ENCODE results near the gene SRCIN1.

SRCIN1 gene

DNA sequence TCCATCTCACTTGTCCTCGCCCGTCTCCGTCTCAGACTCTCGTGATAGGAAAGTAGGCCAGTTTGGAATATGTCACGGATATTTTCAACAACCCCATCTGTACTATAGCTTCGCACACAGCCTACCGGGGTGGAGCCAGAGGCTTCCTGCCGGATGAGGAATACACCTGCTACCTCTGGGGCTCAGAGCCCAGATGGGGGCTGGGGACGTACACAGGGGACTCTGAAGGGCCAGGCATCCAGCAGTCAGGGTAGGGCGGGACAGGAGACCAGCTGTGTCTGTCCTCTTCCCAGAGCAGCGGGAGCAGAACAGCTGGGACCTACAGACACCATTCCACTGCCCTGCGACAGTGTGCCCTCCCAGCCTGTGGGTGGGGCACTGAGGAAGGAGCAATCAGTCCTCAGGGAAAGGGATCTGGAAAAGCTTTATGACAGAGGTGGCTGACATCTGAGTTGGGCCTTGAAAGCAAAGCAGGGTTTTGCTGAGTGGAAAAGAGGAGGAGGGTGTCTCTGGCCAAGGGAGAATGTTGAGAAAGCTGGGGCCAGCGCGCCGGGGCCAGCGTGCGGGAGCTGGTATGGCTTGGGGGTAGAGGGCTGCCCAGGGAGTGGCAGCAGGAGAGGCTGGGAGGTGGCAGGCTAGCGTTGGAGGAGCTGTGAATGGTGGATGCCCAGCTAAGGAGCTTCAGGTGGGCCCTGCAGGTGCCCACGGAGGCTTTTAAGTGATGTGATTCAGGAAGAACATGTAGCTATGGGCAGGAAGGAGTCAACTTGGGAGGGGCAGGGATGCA is 11.5 kb upstream of the SRCIN1 start:
- no peak for DNase-seq

DNA sequence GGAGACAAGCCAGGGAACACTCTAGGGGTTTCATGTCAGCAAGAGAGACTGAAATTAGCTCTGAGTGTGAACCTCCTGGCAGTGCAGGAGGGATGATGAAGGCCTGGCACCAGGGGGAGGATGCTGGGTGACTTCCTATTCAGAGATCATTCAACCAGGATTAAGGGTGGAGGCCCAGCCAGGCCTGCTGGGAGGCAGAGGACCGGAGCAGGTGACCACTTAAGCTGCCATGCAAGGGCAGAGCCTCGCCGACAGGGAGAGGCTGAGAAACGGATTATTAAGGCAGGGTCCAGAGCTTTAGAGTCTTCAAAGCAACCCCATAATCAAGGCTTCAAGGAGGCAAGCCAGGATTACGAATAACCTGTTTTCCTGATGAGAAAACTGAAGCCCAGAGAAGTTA is 10.6 kb upstream of the SRCIN1 start:
- no peak for DNase-seq

DNA sequence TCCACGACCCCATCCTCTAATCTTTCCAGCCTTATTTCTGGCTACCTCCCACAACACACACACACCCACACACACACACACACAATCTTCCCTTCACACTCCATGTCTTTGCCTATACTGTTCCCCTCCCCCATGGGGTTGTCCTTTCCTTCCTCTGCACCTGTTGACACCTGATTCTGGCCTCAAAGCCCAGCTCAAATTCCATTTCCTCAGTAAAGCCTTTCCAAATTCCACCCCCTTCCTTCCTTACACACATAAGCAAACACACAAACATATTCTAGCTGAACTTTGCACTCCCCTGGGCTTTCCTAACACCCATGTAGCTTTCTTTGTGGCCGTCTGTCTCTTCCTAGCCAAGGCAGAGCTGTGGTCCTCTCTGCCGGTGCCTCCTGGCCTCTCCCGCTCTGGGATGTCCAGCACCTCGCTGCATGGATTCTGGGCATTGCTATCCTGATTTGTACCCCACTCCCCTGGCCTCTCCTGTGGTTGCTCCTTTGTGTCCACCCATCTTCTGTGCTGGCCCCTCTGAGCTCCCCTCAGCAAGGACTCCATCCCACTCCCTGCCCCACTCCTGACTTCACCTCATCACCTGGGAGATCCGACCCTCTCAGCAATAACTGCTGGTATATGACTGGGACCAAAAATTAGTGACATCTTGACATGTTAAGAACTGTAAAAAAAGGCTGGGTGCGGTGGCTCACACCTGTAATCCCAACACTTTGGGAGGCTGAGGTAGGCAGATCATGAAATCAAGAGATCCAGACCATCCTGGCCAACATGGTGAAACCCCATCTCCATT is 8.4 kb upstream of the SRCIN1 start:
- no peak for DNase-seq

DNA sequence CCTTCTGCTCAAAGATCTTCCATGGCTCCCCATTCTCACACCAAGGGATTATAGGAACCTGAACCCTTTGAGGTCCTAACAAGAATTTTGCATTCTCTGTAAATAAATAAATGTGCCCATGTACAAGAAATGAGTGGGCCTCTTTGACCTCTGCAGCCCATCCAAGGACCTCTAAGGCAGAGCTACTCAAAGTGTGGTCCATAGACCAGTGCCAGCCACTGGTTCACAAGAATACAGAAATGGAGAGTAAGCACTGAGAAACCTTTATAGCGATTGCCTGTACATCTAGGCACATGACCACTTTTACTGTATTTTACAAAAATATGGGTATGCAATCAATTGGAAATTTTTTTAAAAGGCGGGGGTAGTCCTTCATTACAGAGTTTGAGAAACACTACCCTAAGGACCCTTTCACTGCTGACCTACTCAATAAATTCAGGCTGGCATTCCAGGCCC is 7.8 kb upstream of the SRCIN1 start:
- DNase-seq, result no peak

DNA sequence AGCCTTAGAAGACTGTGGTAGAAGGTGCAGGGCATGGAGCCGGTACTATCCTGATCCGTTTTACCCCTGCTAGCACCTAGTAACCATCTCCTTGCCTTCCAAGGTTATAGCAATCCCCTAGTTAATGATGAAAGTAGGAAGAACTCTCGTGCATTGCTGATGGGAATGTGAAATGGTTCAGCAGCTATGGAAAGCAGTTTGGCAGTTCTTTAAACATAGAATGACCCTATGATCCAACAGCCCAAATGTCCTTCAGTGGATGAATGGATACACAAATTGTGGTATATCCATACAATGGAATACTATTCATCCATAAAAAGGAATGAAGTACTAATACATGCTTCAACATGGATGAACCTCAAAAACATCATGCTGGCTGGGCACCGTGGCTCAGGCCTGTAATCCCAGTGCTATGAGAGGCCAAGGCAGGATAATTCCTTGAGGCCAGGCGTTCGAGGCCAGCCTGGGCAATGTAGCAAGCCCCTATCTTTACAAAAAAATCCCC is 6.2 kb upstream of the SRCIN1 start:
- no peak for DNase-seq

DNA sequence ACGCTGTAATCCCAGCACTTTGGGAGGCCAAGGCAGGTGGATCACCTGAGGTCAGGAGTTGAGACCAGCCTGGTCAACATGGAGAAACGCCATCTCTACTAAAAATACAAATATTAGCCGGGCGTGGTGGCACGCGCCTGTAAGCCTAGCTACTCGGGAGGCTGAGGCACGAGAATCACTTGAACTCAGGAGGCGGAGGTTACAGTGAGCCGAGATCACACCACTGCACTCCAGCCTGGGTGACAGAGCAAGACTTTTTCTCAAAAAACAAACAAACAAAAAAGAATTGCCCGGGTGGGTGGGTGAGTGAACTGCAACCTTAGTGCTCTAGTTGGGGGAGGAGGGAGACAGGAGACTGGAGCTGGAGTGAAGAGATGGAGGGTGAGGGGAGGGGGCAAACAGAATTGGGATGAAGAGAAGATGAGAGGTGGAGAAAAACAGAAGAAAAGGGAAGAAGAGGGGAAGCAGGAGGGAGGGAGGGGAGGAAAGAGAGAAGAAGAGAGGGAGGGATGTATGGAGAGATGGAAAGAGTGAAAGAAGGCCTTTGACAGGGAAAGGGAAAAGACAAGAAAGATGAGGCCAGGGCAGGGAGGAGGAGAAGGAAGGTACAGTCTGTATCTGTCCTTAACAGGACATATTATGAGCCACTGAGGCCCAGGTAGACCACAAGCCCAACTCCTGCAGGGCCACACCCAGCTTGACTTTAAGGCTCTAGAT is 5.5 kb upstream of the SRCIN1 start:
- DNase-seq, result no peak

DNA sequence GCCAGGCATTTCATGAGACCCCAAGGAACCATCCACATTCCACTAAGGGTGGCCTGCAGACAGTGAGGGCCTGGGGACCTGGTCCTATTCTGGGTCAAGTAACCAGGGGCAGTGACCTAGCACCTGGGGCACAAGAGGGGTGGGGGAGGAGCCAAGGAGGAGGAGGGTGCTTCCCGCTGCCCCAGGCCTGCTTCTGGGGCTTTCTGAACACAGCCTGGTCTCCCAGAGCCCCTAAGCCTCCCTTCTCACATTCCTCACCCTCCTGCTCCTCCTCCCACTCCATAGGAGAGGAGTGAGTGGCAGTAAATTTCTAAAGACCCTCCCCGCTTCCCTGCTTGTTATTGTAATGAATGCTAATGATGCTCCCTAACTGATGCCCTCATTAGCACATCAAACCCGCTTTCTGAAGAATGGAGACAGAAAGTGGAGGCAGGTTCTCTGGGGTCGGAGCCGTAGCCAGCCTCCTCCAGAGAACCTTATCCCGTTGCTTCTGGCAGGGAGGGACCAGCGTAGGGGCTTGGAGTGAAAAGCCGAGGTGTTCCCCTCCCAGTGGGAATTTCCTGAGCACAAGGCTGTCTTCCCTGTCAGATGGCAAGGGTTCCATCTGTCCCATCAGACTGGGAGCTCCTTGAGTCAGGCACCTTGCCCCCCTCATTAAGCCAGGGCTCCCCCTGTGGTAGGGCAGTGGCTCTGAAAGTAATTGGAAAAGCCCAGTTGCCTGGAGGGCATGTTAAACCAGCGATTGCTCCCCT is 3.7 kb upstream of the SRCIN1 start:
- DNase-seq, result no peak

DNA sequence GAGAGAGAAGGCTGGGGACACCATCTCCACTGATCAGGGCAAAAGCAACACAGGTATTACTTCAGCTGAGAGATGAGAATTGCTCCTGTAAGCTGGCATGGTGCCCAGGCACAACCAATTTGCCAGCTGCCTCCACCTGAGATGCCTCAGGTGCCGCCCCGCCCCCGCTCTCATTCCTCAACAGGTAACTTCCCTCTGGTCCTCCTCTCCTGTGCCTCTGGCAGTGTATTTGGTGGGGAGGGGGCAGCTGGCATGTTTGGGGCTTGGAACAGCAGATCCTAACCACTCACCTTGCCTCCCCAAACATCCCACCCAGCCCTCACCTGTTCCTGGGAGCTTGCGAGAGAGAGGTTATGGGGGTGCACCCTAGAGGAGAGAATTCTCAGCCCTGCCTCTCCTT is 2.9 kb upstream of the SRCIN1 start:
- DNase-seq, result no peak

DNA sequence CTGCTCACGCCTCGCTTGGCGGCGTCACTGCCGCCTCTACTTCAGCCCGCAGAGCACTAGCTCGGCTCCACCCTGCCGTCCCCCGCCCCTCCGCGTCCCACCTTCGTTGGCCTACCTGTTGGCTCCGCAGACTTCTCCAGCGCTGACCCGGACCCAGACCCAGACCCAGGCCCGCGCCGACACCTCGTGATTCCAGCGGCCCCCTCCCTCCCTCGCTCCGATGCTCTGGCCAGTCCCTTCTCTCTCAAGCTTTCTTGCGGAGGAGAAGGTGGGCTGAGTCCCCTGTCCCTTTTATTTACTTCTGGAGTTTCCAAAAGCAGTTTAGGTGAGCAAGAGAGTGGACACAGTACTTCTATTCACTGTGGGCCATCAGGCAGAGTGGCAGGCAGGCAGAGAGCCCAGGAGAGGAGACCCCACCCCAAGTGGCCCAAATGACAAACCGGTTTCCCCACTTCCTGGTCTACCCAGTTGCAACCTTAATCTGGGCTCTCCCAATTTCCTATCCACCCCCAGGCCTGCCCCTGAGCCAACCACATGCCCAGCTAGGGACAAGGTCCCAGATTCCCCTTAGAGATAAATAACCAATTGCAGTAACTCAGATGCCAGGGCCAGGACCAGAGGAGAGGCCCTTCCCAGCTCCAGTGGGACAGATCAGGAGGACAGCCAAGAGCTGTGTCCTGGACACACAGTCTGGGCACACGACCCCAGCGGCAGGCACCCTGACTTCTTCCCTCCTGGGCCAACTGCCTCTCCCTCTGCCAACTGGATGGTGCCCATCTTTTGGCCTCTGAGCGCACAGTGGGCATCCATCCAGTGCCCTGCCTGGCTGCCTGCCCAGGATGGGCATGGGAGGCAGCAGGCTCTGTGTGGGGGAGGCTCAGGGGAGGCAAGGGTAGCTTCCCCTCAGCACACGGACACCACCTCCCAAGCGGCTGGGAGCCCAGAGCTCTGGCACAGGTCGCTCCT is 1.2 kb upstream of the SRCIN1 start:
- DNase-seq, result no peak

DNA sequence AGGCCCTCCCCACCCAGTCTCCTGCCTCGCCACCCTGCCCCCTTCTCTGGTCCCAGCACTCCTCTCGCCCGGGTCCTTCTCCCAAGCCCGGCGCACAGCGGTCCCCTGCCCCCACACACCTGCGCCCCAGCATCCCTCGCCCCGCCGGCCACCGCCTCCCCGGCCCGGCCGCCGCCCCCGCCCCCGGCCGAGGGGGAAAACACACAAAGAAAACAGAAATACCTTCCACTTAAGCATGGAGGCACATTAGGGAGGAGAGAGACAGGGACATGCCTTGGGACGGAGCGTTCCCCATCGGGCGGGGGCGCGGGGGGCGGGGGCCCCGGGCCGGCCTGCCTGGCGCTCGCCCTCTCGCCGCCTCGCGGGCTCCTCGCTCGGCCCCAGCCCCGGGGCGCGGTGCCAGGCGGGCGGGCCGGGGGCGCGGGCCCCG is 326 bp downstream of the SRCIN1 start:
- DNase-seq, result no peak

DNA sequence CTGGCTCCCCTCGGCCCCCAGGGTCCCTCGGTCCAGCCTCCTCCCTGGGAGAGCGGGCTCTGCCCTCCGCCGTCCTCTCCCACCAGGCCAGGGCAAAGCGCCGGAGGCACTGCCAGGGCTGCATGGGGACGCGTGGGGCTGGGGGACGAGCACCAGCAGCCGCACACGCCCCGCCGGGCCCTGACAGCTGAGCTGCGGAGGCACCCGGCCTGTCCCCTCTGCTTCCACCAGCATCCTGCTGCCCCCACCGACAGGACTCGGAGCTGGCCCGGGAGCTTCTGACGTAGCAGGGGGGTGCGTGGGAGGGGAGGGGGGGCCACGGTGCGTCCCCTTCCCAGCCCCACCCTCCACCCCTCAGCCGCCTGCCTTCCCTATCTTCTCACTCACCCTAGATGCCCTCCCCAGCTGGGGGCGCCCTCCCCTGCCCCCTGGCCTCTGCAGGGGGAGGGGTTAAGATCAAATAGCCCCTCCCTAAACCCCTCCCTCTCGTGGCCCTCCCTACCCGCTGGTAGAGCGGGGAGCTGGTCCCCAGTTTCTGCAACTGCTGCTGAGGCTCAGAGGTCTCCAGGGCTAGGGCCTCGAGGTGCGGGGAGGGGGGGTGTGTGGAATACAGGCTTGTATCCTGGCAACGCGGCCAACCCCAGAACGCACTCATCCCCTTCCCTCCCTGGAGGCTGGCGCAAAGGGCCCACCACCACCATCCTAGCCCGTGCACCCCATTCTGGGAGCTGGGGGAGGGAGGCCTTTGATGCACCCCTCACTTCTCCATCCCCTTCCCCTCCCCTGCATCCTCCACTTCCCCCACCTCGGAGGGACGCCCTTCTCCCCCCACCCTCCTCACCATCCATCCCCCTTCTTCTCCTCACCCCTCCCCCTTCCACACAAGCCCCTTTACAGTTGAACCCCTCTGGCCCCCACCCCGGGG is 1.0 kb downstream of the SRCIN1 start:
- peak; percentile 12 for DNase-seq

DNA sequence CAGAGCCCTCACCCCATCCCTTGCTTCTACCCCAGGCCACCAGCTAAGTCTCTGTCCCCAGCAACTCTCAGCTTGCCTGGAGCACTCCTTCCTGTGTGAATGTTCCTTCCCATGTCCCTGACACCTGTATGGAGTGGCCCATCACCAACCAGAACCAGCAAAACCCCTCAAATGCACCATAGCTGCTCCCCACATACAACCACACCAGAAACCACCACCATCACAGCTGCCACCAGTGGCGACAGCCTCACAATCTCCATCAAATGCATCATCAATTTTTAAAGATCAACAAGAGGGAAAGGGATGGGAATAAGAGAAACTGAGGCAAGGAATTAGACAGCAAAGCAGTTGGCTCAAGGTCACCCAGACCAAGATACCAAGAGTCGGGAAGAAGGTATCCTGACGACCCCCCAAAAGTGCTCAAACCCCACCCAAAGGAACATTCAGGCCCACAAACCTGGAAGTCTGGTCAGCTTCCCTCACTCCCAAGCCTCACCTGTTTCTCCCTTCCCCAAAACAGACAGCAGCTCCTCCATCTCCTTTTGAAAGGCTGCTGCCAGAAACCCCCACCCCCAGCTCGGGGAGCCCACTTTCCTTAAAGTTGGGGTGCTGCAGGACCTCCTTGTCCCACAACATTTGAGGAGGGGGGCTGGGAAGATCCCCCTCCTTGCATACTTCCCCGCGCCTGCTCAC is 1.8 kb downstream of the SRCIN1 start:
- no peak for DNase-seq

DNA sequence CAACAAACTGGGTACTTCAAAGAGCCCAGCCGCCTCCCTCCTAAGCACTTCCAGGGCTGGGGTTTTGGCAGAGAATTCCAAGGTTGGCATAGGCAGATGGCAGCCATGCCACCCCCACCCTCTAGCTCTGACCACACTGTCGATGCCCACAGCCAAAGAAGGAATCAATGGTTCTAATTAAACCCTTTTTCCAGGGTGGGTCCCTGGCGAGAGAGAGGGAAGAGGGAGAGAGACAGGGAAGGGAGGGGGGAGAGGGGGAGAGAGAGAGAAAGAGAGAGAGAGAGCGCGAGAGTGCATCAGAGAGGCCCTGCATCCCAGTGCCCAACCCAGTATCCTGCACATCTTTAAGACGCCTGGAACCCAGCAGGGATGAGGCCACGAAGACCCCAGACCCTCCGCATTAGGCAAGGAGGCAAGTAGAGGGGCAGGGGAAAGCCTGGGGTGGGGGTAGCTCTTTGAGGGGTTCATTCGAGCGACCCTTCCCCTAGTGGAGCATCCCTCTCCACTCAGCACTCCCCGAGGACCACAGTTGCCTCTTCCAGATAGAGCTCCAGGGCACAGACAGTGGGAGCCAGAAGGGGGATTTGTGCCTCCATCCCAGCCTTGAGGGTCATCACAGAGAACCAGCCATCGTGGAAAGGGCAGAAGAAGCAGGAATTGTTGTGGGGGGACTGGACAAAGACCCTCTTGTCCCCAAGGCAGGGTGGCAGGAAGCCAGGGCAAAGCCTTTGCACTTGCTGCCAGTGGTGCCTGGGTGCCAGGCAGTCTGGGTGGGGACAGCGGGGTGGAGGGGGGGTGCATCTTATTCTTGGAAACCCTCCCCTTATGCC is 2.6 kb downstream of the SRCIN1 start:
- no peak for DNase-seq

DNA sequence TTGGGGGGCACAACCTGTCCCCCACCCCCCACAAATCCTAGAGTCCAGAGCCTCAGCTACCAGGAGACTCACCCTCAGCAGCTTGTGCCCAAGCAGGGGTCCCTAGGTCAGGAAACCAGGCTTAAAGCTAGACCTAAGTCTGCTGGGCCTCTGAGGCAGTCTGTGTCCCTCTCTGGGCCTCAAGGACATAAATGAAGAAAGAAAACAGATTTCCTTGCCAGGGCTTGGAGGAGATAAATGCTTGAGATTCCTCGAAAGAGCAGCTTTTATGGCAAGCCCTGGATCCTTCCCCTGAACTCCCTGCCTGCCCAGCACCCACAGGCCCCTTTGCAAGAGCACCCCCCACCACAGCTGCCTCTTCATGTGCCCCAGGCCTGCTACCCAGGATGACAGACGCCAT is 3.3 kb downstream of the SRCIN1 start:
- no peak for DNase-seq

DNA sequence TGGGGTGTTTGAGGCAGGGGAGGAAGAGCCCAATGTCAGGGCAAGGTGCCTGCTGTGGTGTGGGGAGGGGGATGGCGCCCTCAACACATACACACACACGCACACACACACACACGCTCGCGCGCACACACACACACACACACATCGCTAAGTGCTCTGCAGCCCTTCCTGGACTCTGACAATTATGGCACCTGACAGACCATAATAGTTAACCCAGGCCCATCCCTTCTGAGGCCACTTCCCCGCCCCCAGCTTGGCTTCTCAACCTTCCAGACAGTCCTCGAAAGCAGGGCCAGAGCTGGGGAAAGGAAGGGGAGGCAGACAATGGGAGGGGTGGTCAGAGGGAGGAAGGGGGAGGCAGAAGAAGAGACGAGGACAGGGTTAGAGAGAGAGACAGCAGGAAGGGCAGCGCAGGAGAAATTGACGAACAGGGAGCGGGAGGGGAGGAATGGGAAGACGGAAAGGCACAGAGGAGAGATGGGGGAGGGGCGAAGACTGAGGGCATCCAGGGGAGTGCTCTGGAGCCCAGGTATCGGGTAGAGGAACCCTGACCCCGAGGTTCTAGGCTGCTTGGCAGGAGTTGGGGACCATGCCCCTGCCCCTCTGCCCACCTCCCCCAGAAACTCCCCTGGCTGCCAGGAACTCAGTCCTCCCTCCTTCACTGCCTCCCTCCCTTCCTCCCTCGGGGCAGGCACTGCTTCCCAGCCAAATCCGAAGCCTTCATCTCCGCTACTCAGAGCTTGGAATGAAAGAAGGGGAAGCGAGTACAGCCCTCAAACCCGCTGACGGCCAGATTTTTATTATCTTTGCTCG is 4.0 kb downstream of the SRCIN1 start:
- no peak for DNase-seq

DNA sequence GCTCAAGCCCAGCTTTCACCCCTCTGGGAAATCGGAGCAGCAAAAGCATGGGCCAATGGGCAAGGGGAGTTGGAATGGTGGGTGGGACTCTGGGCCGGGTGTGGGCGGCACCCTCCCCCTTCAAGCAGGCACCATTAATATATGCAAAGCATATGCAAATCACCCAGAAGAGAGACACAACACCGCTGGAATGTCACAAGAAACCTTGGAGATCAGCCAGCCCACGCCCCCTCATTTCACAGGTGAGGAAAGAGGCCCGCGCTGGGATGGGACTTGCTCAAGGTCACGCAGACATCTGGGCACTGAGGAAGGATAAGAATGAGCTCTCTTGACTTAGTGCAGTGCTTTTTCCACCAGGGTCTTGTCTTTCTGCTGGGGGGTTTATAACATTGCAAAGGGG is 4.8 kb downstream of the SRCIN1 start:
- DNase-seq, result no peak

DNA sequence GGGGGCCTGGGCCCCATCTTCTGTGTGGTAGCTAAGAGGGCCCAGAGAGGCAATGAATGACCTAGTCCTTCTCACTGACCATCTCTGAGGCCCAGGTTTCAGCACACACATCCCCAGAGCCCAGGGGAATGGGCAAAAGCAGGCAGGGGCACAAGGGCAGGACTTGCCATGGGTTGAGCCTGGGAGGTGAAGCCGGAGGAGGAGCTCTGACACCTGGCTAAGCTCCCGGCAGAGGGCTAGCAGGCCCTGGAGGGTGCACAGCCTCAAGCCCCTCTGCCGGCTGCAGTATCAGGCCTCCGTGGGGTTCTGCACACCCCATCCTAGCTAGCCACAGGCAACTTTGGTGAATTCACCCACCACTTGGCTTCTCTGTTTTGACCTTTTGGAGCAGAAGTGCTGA is 5.3 kb downstream of the SRCIN1 start:
- no peak for DNase-seq

DNA sequence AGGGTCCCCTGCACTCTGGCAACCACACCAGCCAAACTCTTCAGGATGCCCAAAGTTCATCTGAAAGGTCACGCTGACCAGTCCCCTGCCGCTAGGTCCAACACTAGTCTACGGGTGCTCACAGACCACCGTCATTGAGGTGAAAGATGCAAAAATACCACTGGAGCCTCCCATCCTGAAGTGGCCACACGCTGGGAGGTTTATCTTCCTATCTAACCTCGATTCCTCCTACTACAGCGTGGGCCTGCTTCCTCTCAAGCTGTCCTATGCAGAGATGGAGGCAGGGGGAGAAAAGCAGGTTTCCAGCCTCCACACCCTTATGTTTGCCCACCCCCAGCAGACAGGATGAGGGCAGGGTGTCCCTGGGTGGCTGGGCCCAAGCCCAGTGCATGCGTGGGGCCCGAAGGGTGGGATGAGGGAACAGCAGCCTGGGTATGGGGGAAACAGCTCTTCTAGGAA is 6.3 kb downstream of the SRCIN1 start:
- no peak for DNase-seq

Measured in activated CD4-positive, alpha-beta T cell treated with anti-CD3 and anti-CD28 coated beads, Interleukin-2, amount 50 U/mL, for 1 hour (primary cell).